Measurements from ENCODE around the gene PRDM16. TPM values are rescaled to one million over a fixed set of nuclear protein-coding genes. Genes with fewer than 3 reads are reported as not detected.

PRDM16 gene
- total RNA-seq, 1 experiment from 2014 or later = 0.69 TPM

DNA sequence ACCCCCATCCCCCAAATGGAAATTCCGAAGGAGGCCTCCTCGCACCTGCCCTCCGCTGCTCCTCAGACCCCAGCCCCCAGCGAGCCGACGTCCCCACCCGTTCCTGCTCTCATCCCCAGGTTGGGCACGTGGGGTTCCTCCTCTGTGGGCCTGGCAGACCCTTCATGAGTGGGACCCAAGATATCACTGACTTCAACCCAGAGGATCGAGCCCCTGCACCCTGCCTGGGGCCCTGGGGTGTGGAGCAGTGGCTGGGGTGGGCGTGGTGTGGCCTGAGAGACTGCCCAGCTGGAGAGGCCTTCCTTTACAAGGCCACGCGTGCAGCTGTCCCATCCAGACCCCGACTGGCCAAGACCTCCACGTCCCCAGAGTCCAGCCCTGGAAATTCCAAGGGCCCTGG lies 367.9 kb downstream of the PRDM16 start:
- no peak overlapping the region for H3K4me3 ChIP-seq (ENCODE audit: insufficient read depth, low read depth, low read length)
- no peak for DNase-seq
- no peaks in the 10 kb centered on the region for H3K36me3 ChIP-seq (replicated peaks; ENCODE audit: control insufficient read depth, insufficient read depth, low read length)
- no peaks in the 10 kb centered on the region for H3K27me3 ChIP-seq (ENCODE audit: control insufficient read depth, insufficient read depth, low read length)

DNA sequence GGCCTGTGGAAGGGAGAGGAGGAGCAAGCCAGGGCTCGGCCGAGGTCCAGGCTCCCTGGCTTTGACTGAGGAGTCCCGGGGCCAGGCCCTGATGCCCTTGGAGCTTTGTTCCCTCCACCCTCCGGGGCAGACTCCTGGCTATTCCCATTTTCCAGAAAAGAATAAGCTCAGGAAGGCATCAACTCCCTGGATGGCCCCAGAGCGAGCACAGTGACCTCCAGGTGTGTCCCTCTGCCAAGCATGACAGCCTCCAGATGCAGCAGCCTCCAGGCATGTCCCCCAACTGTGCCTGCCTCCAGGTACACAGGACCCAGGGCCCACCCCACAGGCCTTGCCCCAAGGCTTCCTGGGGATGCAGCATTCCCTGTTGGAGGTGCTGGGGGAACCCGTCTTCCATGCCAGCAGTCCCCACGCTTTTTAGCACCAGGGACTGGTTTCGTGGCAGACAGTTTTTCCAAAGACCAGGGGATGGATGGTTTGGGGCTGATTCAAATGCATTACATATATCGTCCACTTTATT lies 369.7 kb downstream of the PRDM16 start:
- no peak for DNase-seq
- H3K36me3 ChIP-seq (replicated peaks; ENCODE audit: control insufficient read depth, insufficient read depth, low read length) = no peaks in the 10 kb centered on the region
- H3K27me3 ChIP-seq (ENCODE audit: control insufficient read depth, insufficient read depth, low read length) = no peaks in the 10 kb centered on the region
- H3K4me3 ChIP-seq (ENCODE audit: insufficient read depth, low read depth, low read length) = no peak overlapping the region

DNA sequence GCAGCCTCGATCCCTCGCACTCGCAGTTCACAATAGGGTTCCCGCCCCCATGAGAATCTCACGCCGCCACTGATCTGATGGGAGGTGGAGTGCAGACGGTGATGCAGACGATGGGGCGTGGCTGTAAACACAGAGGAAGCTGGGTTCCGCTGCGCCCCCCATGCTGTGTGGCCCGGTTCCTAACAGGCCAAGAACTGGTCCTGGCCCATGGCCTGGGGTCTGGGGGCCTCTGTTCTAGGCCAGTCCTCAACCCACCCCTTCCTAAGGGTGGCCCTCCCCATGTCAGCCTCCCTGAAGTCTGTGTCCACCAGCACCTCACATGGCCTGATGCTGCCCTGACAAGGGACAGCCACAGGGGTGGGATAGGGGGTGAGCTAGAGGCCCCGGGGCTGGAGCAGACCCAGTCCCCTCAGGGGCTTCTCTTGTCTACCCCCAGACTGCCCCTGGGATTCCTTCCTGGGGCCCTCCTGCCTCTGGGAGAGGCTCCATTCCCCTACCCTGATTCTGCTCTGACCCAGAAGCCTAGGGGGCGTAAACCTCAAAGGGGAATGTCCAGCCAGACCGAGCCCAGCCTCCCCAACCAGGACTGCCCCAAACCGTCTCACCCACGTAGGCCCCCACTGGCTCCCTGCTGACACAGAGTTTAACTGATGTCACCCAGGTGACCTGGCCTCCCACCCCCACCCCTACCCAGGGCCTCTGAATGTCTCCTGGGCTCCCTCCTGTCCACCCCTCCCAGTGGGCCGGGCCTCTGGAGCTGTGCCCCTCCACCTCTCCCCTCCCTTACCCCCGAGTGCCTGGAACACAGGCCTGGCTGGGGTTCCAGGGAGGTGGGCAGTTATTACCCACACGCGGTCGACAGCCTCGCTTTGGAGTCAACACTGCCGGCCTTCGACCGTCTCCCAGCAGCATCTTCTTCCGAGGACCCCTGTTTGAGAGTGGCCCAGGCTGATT lies 370.6 kb downstream of the PRDM16 start:
- no peaks in the 10 kb centered on the region for H3K27me3 ChIP-seq (ENCODE audit: control insufficient read depth, insufficient read depth, low read length)
- no peak for DNase-seq
- no peak overlapping the region for H3K4me3 ChIP-seq (ENCODE audit: insufficient read depth, low read depth, low read length)
- no peaks in the 10 kb centered on the region for H3K36me3 ChIP-seq (replicated peaks; ENCODE audit: control insufficient read depth, insufficient read depth, low read length)

DNA sequence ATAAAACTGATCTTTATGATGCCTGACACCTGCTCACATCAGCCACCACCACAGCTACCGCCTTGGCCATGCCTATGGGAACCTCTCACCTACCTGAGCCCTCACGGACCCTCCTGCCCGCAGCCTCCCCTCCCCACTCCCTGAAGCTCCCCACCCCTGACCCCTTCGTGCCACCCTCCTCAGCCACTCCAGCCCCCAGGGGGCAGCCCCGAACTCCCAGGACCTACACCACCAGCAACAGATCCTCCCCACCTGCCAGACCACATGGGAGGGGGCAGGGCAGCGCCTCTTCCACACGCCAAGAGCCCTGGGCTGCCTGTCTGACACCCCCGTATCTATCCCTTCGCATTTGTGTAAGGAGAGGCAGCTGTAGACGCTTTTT lies 371.3 kb downstream of the PRDM16 start:
- no peak for DNase-seq
- Histone ChIP-seq H3K4me3 (ENCODE audit: insufficient read depth, low read depth, low read length) (no peak overlapping the region), H3K36me3 (replicated peaks; ENCODE audit: control insufficient read depth, insufficient read depth, low read length) (no peaks in the 10 kb centered on the region)

DNA sequence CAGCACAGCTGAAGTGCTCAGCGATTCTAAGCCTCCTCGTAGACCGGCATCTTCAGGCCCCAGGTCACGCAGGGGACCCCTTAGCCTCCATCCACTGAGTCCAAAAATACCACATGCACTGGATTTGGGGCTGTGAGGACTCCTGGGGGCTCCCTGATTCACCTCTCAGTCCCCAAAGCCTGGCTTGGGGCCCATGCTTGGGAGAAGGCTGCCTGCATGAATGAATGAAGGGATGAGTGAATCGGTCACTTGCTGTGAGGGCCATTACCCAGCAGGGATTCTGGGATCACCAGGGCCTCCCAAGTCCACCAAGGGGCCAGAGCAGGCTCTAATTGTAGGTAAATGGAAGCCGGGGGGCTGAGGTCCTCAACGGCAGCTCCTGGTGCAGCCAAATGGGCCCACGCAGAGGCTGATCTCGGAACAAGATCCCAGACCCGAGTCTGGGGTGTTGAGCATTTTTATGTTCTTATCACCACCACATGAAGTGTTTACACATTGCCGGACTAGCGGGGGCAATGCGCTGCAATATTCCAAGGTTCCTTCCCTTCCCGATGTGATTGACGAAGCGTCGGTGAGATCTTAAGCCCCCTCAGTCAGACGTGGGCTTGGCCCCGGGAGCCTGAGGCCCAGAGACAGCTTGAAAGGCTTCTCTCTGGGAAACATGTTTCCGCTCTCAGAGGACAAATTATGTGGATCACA lies 371.9 kb downstream of the PRDM16 start:
- Histone ChIP-seq H3K36me3 (replicated peaks; ENCODE audit: control insufficient read depth, insufficient read depth, low read length) (no peaks in the 10 kb centered on the region), H3K4me3 (ENCODE audit: insufficient read depth, low read depth, low read length) (no peak overlapping the region), H3K27me3 (ENCODE audit: control insufficient read depth, insufficient read depth, low read length) (no peaks in the 10 kb centered on the region)
- no peak for DNase-seq

More for the DNA sequence above, 371.3 kb downstream of the PRDM16 start:
- no peaks in the 10 kb centered on the region for H3K27me3 ChIP-seq (ENCODE audit: control insufficient read depth, insufficient read depth, low read length)

DNA sequence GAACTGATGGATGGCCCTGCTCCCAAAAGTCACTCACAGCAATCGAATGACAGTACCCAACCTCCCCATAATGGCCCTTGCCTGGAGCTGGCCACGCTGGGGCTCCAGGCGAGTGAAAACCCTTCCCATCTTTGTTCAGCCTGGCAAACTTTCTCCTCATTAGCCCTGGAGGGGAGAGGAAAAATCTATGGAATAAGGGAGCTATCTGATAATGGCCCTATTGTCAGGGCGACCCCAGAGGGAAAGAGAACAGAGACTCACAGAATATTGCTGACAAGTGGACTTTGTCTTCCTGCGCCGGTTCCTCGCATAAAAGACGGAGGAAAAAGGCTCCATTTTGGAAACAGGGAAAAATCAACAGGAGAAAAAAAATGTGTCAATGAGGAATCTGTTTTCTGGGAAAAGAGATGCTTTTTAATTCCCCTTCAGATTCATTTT lies 372.4 kb downstream of the PRDM16 start:
- Histone ChIP-seq H3K4me3 (ENCODE audit: insufficient read depth, low read depth, low read length) (no peak overlapping the region), H3K27me3 (ENCODE audit: control insufficient read depth, insufficient read depth, low read length) (no peaks in the 10 kb centered on the region), H3K36me3 (replicated peaks; ENCODE audit: control insufficient read depth, insufficient read depth, low read length) (no peaks in the 10 kb centered on the region)
- DNase-seq = no peak

DNA sequence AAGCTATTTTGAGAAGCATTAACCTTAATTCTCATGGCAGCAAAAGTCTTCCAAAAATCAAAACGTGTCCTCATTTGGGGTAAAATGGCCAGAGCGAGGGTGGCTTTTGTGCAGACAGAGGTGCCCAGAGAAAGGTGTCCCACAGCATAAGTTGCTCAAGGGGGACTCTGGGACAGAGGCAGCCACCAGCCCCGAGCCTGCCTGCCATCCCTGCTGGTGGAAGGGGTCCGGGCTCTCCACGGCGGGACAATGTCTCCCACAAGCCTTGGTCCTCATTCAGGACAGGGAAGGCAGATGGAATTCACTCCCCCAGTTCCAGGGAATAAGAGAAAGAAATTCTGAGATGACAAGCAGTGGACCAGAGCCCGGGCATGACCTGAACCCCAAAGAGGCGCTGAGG lies 372.9 kb downstream of the PRDM16 start:
- Histone ChIP-seq H3K36me3 (replicated peaks; ENCODE audit: control insufficient read depth, insufficient read depth, low read length) (no peaks in the 10 kb centered on the region), H3K27me3 (ENCODE audit: control insufficient read depth, insufficient read depth, low read length) (no peaks in the 10 kb centered on the region), H3K4me3 (ENCODE audit: insufficient read depth, low read depth, low read length) (no peak overlapping the region)
- DNase-seq = no peak

DNA sequence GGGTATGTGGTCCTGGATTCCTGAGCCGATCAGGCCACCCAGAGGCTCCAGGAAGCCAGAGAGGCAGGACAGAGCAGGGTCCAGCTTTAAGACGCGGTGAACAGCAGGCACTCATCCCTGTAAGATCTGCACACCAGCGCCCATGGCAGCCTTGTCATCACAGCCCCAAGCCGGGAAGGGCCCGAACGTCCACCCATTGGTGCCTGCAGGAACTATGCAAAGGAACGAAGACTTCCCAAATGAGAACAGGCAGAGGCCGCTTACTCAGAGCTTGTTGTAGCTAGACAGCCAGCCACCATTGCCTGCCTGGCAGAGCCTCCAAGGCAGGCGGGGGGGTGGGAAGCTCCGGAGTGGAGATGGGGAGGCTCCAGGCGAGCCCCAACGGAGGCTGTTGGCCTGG lies 373.3 kb downstream of the PRDM16 start:
- H3K27me3 ChIP-seq (ENCODE audit: control insufficient read depth, insufficient read depth, low read length) = no peaks in the 10 kb centered on the region
- no peak for DNase-seq
- no peak overlapping the region for H3K4me3 ChIP-seq (ENCODE audit: insufficient read depth, low read depth, low read length)
- H3K36me3 ChIP-seq (replicated peaks; ENCODE audit: control insufficient read depth, insufficient read depth, low read length) = no peaks in the 10 kb centered on the region

DNA sequence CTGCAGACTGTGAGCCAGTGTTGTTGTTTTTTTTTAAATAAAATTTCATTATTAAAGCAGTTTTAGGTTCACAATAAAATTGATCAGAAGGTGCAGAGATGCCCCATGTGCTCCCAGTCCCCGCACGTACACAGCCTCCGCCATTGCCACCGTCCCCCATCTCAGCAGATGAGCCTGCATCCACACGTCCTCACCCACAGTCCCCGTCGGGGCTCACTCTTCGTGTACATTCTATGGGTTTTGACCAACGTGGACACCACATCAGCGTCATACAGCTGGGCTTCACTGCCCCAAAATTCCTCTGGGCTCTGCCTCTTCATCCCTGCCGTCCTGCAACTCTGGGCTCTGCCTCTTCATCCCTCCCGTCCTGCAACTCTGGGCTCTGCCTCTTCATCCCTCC lies 373.9 kb downstream of the PRDM16 start:
- no peak overlapping the region for H3K4me3 ChIP-seq (ENCODE audit: insufficient read depth, low read depth, low read length)
- no peaks in the 10 kb centered on the region for H3K27me3 ChIP-seq (ENCODE audit: control insufficient read depth, insufficient read depth, low read length)
- H3K36me3 ChIP-seq (replicated peaks; ENCODE audit: control insufficient read depth, insufficient read depth, low read length) = no peaks in the 10 kb centered on the region
- no peak for DNase-seq

DNA sequence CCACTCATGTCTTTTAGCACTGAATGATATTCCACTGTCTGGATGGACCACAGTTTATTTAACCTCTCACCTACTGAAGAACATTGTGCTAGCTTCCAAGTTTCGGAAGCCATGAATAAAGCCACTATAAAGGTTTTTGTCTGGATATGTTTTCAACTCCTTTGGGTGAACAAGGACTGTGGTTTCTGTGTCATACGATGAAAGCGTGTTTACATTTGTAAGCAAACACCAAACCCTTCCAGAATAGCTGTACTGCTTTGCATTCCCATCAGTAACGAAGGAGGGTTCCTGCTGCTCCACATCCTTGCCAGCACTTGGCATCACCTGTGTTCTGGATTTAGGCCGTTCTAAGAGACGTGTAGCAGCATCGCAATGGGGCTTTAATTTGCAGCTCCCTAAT lies 374.8 kb downstream of the PRDM16 start:
- Histone ChIP-seq H3K36me3 (replicated peaks; ENCODE audit: control insufficient read depth, insufficient read depth, low read length) (no peaks in the 10 kb centered on the region), H3K27me3 (ENCODE audit: control insufficient read depth, insufficient read depth, low read length) (no peaks in the 10 kb centered on the region), H3K4me3 (ENCODE audit: insufficient read depth, low read depth, low read length) (no peak overlapping the region)
- no peak for DNase-seq

DNA sequence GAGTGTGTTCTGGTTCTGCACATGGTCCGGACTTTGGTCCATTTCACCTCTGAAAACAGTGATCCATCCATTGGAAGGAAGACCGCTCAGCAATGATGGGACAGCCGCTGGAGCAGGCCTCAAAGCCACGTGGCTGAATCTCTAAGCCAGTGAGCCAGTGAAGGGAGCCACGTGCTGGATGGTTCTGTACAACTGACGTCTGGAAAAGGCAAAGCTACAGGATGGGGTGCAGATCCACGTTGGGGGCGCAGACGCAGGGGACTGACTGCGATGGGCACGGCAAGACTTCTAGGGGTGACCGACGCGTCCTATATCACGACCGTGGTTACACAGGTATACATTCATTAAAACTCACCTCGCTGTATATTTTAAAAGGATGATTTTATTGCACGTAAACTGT lies 375.3 kb downstream of the PRDM16 start:
- H3K27me3 ChIP-seq (ENCODE audit: control insufficient read depth, insufficient read depth, low read length) = no peaks in the 10 kb centered on the region
- no peak for DNase-seq

DNA sequence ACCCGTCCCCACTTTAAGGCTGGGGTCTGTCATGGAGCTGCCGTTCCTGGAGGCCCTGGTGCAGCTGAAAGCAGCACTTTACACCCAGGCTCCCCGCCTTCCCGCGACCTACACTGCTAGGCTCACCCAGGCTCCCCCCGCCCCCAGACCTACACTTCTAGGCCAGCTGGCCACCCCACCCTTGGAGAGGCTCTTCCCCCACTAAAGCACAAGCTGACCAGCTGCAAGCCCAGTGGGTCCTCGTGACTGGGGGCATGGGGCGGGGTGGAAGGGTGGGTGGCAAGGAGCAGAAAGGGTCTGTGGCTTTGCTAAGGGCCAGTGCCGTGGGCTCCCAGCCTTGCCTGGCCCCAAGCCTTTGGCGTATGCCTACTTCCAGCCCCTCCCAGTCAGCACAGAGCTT lies 375.7 kb downstream of the PRDM16 start:
- no peak overlapping the region for H3K4me3 ChIP-seq (ENCODE audit: insufficient read depth, low read depth, low read length)
- H3K27me3 ChIP-seq (ENCODE audit: control insufficient read depth, insufficient read depth, low read length) = no peaks in the 10 kb centered on the region
- DNase-seq = no peak
- H3K36me3 ChIP-seq (replicated peaks; ENCODE audit: control insufficient read depth, insufficient read depth, low read length) = no peaks in the 10 kb centered on the region

More for the DNA sequence above, 375.3 kb downstream of the PRDM16 start:
- Histone ChIP-seq H3K4me3 (ENCODE audit: insufficient read depth, low read depth, low read length) (no peak overlapping the region), H3K36me3 (replicated peaks; ENCODE audit: control insufficient read depth, insufficient read depth, low read length) (no peaks in the 10 kb centered on the region)

DNA sequence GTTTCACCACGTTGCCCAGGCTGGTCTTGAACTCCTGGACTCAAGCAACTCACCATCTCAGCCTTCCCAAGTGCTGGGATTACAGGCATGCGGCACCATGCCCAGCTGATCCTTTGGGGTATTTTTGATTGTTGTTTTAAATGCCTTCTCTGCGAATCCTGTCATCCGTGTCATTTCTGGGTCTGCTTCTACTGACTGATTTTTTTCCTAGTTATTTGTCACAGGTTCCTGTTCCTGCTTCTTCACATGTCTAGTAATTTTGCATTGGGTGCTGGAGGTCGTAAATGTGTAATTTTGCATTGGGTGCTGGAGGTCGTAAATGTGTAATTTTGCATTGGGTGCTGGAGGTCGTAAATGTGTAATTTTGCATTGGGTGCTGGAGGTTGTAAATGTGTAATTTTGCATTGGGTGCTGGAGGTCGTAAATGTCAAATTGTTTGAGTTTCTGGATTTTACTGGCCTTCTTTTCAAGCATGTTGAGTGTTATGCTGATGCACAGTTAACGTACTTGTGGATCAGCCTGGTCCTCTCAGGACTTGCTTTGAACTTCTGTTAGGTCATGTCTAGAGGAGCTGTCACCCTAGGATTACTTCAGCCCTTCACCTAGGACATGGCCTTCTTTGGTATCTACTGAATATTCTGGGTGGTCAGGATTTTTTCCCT lies 381.3 kb downstream of the PRDM16 start:
- Histone ChIP-seq H3K4me3 (ENCODE audit: insufficient read depth, low read depth, low read length) (no peak overlapping the region), H3K36me3 (replicated peaks; ENCODE audit: control insufficient read depth, insufficient read depth, low read length) (no peaks in the 10 kb centered on the region), H3K27me3 (ENCODE audit: control insufficient read depth, insufficient read depth, low read length) (no peaks in the 10 kb centered on the region)
- DNase-seq = no peak

DNA sequence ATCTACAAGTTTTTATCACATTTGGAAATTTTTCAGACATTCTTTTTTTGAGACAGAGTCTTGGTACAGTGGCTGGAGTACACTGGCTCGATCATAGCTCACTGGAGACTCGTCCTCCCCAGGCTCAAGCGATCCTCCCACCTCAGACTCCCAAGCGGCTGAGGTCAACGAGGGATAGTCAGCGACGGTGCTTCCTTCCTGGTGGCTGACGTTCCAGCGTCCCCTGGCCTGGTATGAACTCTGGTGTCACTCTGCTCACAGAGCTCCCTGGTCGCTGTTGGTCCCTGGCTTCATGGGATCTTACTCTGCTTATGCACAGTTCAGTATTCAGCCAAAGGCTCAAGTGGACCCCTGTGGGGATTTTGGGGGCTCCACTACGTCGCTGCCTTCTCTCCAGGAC lies 382.0 kb downstream of the PRDM16 start:
- Histone ChIP-seq H3K27me3 (ENCODE audit: control insufficient read depth, insufficient read depth, low read length) (no peaks in the 10 kb centered on the region), H3K36me3 (replicated peaks; ENCODE audit: control insufficient read depth, insufficient read depth, low read length) (no peaks in the 10 kb centered on the region), H3K4me3 (ENCODE audit: insufficient read depth, low read depth, low read length) (no peak overlapping the region)
- DNase-seq = no peak

All from H7 (cell line).